Activated CD4-positive, alpha-beta T cell treated with anti-CD3 and anti-CD28 coated beads, Interleukin-2, amount 50 U/mL, for 4 hours (primary cell): Measurements from ENCODE around the gene IL1RAPL1.

Experiments used
- DNase-seq, 2 experiments: peaks; one replicate each; pipeline ENCODE4 v3.0.0-alpha.2; 2020

IL1RAPL1 gene

GRCh38 chrX:28586981-28587551 is at the start of gene IL1RAPL1:
IL1RAPL1 (plus strand) TSS chrX:28587446.
- no peak for DNase-seq

DNA sequence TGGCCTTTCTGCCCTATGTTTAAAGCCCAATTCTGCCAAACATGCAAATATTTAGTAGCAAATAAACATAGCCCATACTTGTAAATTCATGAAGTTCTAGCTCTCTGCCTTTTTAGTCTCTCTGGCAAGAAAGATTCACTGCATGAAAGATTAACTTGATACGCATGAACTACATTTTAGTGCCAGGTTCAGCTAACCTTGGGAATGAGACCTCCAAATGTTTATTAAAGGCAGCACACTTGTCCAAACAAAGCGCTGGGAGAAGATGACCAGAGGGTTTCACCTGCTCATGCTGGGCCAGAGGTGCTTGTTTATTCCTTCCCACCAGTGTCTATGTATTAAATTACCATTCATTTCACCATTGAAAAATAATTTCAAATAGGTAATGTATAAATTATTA is 44.5 kb upstream of the IL1RAPL1 start:
- no peak for DNase-seq

GRCh38 chrX:28549838-28550237 is 37.4 kb upstream of the IL1RAPL1 start:
- no peak for DNase-seq

- DNase-seq, result no peak
These were observed 36.8 kb upstream of the IL1RAPL1 start for GRCh38 chrX:28550331-28550872.

- no peak for DNase-seq
These were observed 34.9 kb upstream of the IL1RAPL1 start for GRCh38 chrX:28552322-28552721.

GRCh38 chrX:28552882-28553829 is 34.1 kb upstream of the IL1RAPL1 start:
- DNase-seq, result no peak

DNA sequence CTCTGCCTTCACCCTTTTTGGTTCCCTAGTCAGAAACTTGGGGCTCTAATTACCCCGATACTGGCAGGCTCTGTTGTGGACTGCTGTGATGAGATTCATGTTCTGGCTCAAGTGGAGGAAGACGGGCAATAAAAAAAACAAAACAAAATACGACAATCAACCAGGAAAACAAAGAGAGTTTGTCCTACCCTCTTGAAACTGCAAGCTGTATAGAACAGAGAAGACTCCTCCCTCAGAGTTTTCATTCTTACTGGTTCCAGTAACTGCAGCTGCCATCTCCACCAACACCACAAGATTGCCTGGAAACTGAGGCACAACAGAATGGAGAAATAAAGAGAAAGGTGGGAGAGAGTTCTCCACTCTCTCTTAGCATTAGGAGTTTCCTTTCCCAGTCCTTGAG is 11.1 kb upstream of the IL1RAPL1 start:
- DNase-seq, result no peak

DNA sequence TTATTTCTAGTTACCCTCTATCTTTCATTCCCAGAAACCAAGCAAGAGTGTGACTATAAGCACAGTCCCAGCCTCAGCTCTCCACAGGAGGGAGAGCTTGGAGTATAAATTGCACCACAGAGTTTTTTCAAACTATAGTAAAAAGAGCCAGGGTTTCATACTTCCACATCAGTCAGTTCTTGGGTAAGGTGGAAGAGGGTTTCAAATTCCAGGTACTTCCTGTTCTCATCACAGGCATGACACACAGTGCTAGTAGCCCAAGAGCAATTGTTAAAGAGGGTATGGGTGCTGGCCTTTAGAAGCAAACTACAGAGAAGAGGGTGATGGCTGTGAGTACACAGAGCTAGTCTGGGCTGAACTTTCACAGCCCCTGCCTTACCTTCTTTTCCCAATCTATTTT is 5.7 kb upstream of the IL1RAPL1 start:
- DNase-seq, result no peak

DNA sequence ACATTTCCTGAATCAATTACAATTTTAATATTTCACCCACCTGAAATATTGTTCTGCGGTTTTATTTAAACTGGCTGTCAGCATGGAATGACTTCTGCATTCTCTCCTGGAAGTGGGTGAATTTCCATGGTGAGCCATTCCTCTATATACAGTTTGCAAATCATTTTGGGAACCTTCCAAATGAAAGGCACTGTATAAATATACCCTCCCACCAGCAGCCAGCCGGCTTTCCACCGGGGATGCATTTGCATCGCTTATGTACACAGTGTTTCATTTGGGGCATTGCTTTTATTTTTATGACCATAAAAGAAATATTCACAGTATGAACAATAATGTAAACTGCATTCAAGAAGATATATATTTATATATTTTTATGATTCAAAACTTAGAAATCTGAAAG is 4.7 kb upstream of the IL1RAPL1 start:
- DNase-seq, result no peak

- no peak for DNase-seq
These were observed 3.2 kb upstream of the IL1RAPL1 start for GRCh38 chrX:28584025-28584424.

- DNase-seq, result no peak
These were observed 1.5 kb upstream of the IL1RAPL1 start for GRCh38 chrX:28585767-28586166.

DNA sequence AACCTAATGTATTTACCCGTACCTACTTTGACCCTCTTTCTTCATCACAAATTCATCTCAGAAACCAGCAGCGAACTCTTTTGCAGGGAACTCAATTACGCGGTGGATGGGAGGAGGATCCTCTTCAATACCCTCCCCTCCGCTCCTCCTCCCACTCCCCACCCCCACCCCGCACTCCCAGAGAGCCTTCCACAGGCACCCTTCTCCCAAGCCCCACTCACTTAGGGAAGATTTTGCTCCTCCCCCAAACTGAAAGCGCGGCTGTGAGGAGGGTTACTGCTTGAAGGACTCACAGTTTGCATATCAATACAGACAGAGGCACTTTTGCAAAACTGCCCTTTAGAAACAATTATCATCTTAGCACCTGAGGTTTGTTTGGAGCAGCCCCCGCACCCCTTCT is 960 bp upstream of the IL1RAPL1 start:
- DNase-seq, result no peak

DNA sequence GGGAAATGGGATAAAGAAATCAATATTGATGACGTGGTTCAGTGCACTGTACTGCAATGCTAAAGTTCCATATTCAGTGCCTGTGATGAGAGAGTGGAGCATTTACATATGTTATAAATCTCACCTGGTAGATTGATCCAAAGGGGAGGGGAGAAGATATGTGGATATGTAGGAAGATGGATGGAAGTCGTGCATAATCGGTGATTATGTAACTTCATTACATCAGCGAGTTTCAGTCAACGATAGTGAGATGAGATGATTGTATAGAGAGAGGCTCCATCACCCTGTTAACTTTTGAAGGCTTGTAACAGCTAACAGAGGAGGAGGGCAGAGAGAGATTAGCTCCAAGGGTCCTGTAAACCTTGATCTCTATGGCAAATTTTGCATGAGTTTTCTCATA is 1.8 kb downstream of the IL1RAPL1 start:
- no peak for DNase-seq

DNA sequence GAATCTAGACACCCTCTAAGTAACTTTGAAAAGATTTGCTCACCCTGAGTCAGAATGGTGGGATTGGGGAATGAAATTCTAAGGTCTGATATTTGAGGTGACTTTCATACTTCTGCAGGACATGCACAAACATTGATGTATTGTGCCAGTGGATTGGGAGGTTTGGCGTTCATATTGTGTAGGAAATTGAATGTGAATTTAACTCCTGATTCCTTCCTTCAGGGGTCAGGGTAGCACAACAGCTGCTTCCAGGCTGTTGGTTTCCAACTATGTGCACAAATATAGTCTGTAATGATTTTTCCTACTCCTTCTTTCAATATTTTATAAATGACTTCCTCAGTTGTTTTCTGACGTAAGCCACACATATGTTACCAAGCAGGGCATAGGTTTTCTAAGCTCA is 3.1 kb downstream of the IL1RAPL1 start:
- DNase-seq, result no peak

- no peak for DNase-seq
These were observed 4.3 kb downstream of the IL1RAPL1 start for GRCh38 chrX:28591542-28591941.

DNA sequence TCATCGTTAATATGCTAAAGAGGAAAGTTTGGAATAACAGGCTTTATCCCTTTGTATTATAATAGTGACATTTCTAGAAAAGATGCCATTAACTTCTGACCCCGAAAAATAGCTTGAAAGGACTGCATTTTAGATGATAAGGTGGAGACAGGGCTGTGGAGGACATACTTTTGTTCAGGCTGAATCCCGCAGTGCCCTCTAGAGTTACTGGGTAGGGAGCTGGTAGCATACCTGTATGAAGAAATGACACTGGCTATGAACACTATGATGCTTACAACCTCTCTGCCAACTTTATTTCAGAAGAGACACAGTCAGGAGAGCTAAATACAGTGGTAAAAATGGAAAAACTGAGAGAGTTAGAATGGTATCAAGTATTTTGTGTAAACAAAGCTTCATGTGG is 8.1 kb downstream of the IL1RAPL1 start:
- no peak for DNase-seq

GRCh38 chrX:28599957-28600356 is 12.7 kb downstream of the IL1RAPL1 start:
- no peak for DNase-seq

GRCh38 chrX:28609003-28609402 is 21.8 kb downstream of the IL1RAPL1 start:
- DNase-seq, result no peak

DNA sequence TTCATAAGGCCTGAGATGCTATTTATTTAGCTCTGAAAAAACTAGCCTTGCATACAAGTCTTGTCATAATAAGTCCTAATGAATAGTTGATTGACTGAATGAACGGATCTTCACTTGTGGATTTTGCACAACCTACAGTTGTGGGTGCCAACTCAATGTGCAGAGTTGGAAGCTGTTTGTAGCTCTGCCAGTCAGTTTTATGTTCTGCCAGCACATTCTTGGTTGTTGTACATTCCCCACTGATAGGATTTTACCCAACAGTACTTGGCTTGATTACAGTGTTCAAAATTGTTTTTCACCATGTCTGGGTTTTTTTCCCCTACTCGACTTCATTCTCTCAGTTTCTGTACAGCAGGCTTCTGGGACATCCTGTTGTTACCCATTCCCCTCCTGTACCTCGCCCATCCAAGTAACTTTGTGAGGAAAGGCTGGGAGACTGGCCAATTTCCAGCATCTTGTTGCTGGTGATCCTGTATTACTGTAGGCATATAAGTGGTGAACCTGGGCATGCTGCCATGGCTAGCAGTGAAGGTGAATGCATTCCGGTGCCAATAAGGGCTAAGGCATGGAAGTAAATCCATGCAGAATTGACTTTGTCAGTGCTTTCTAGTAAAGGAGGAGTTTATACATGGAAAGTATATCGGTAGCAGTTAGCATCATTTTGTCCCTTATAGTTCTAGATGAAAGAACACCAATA is 22.8 kb downstream of the IL1RAPL1 start:
- no peak for DNase-seq

- no peak for DNase-seq
These were observed 23.5 kb downstream of the IL1RAPL1 start for GRCh38 chrX:28610746-28611145.

DNA sequence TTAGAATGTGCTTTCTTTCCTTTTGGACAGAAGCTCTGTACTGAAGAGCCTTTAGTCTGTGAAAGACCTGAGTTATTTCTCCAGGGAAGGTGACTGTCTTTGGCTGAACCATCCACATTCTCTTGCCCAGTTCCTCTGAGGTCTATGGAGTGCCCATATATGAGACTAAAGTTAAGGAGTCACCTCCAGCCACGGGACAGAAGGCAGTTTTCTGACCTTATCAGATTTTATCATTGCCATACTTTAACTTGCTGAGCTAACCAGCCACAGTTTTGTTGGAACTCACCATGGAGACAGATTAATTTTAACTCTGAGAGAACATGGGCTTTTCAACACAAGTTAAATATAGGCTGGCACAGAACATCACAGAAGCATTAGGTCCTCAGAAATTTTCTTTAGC is 26.3 kb downstream of the IL1RAPL1 start:
- no peak for DNase-seq

DNA sequence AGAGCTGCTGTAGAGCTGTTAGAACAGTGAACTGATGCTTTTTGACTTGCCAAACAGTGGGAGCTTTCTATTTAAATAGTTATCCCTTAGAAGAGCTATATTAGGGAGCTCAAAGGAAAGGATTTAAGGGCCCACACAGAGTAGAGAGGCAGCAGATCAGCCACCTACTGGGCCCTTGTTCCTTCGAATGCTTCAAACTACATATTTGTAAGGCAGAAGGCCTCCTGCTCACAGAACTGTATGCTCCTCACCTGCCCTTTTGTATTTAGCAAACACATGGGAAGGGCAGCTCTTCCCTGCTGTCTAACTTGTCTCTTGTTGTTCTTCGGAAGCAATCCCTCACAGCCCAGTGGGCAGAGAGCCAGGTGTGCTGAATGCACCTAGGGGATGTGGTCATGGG is 38.0 kb downstream of the IL1RAPL1 start:
- DNase-seq, result no peak

GRCh38 chrX:28626515-28626914 is 39.3 kb downstream of the IL1RAPL1 start:
- no peak for DNase-seq

DNA sequence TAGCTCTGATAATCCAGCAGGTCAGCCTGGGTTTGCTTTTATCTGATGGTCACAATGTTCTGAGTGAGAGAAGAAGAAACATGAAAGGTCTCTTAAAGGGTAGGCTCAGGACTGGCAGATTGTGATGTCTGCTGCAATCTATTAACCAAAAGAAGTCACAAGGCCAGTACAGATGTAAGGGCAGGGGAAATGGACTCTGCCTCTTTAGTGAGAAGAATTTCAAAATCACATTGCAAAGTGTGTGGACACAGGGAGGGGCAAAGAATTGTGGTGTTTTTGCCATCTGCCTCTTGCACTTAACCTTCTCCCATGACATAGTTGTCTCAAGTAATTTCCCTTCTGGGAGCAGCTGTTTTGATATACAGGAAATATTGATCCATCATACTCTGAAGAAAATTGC is 40.9 kb downstream of the IL1RAPL1 start:
- DNase-seq, result no peak
